ENCODE results near the gene PLET1. TPM values are rescaled to one million over a fixed set of nuclear protein-coding genes. Genes with fewer than 3 reads are reported as not detected.

The PLET1 gene
- total and polyA plus RNA-seq, 2 of the 8 experiments (the other 6 are each of a cell fraction or from before 2014, with no cell fraction given), result not detected

DNA sequence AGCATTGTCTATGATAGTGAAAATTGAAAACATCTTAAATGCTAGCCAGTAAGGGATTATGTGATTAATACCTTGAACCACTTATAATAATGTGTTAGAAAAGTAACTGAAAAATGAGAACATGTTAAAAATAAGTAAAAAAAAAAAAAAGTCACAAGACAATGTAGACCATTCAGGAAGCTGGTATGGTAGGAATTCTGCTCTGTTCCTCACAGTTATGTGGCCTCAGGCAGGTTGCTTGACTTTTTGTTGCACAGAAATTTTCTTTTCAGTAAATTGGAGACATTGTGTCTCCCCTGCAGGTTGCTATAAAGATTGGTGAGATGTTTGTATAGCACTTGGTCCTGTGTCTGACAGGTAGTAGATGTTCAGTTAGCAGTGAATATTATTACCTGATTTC is 17.3 kb upstream of the PLET1 start:
- H3K4me3 ChIP-seq (ENCODE audit: extremely low read depth in 1 of 4, insufficient read depth in 2 of 4, low read depth in 3 of 4, low read length in 4 of 4), result no peak overlapping the region
- H3K27ac ChIP-seq (ENCODE audit: low read depth, low read length), result no peak overlapping the region
- H2BK5ac ChIP-seq (ENCODE audit: low read depth, low read length), result no peak overlapping the region
- H3K27me3 ChIP-seq (replicated peaks in 1 of 4; ENCODE audit: control insufficient read depth in 3 of 4, extremely low read depth in 1 of 4, insufficient read depth in 3 of 4, low read length in 3 of 4), result peaks cover 0 to 4% (median 2%) of the 10 kb centered on the region in 4 experiments; a peak in 2 of 7 replicates
- H3K23me2 ChIP-seq (ENCODE audit: low read depth, low read length), result peaks cover 2% of the 10 kb centered on the region; the same call in 1 of the 2 replicates
- no peak overlapping the region for H2BK120ac ChIP-seq (replicated peaks; ENCODE audit: low read depth, low read length)
- no peaks in the 10 kb centered on the region for H3K9me3 ChIP-seq (ENCODE audit: insufficient read depth in 2 of 2, low read depth in 1 of 2, low read length in 1 of 2)
- H3K56ac ChIP-seq (replicated peaks; ENCODE audit: insufficient read length, low read depth, low read length), result no peak overlapping the region
- no peak overlapping the region for H2BK12ac ChIP-seq (ENCODE audit: low read depth, low read length)
- CTCF ChIA-PET (ENCODE audit: partially characterized antibody), result interaction anchor here (1.6 to 14.7 kb wide), 2 partner anchors 57 to 62 kb away, joined by 3 to 257 read pairs; no protein-coding TSS in a partner anchor
- POLR2A ChIA-PET (ENCODE audit: partially characterized antibody), result no interaction called here
- no peak overlapping the region for H2BK15ac ChIP-seq (ENCODE audit: low read length)
- H3K36me3 ChIP-seq (ENCODE audit: control insufficient read depth in 2 of 4, insufficient read depth in 4 of 4, low read length in 3 of 4), result no peaks in the 10 kb centered on the region
- no peak overlapping the region for H4K5ac ChIP-seq (ENCODE audit: insufficient read length, low read depth, low read length)
- no peak overlapping the region for H2BK20ac ChIP-seq (ENCODE audit: low read length)
- peaks cover 0 to 4% (median 1%) of the 10 kb centered on the region in 4 experiments; a peak in 4 of 7 replicates for H3K4me1 ChIP-seq (replicated peaks in 1 of 4; ENCODE audit: control insufficient read depth in 3 of 4, insufficient read depth in 4 of 4, low read length in 3 of 4)
- H3K79me2 ChIP-seq (ENCODE audit: control insufficient read depth in 1 of 2, insufficient read depth in 2 of 2, low read length in 2 of 2), result no peaks in the 10 kb centered on the region
- H2AK5ac ChIP-seq (ENCODE audit: low read depth, low read length), result no peak overlapping the region
- no peak overlapping the region for H4K8ac ChIP-seq (ENCODE audit: extremely low read depth, insufficient read depth, low read length)
- no peaks in the 10 kb centered on the region for H4K20me1 ChIP-seq (replicated peaks in 1 of 2; ENCODE audit: control insufficient read depth in 1 of 2, insufficient read depth in 2 of 2, low read length in 2 of 2)
- H3K18ac ChIP-seq (ENCODE audit: extremely low read depth, low read length), result no peak overlapping the region
- no peak overlapping the region for H2AFZ ChIP-seq (ENCODE audit: low read length)
- TF ChIP-seq TAF1 (IDR thresholded peaks at IDR 0.05; ENCODE audit: low read depth, low read length) (no peak), EP300 (IDR thresholded peaks at IDR 0.05; ENCODE audit: borderline replicate concordance in 1 of 2, low read depth in 2 of 2, low read length in 2 of 2) (no peak), YY1 (IDR thresholded peaks at IDR 0.05; ENCODE audit: low read depth, low read length) (no peak), TBP (IDR thresholded peaks at IDR 0.05; ENCODE audit: low read depth, low read length) (no peak), NANOG (IDR thresholded peaks at IDR 0.05; ENCODE audit: insufficient read depth, low read depth, low read length, poor library complexity, severe bottlenecking) (no peak)
- TF ChIP-seq, protein P1, sequence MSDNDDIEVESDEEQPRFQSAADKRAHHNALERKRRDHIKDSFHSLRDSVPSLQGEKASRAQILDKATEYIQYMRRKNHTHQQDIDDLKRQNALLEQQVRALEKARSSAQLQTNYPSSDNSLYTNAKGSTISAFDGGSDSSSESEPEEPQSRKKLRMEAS (IDR thresholded peaks at IDR 0.05), result no peak
- H3K9ac ChIP-seq (replicated peaks in 1 of 4; ENCODE audit: extremely low read depth in 1 of 4, low read depth in 3 of 4, low read length in 3 of 4), result no peak overlapping the region
- DNase-seq (ENCODE audit: low read depth in 1 of 2, low spot score in 2 of 2) (no peak), FAIRE-seq (no peak)
- no peaks in the 10 kb centered on the region for H3K79me1 ChIP-seq (ENCODE audit: low read depth, low read length)
- no peak overlapping the region for H3K23ac ChIP-seq (ENCODE audit: insufficient read length)
- no peak overlapping the region for H3K14ac ChIP-seq (ENCODE audit: insufficient read length)
- H3K4ac ChIP-seq (replicated peaks; ENCODE audit: insufficient read length, low read depth, low read length), result no peak overlapping the region
- H3K4me2 ChIP-seq (ENCODE audit: insufficient read depth in 1 of 2, low read depth in 2 of 2, low read length in 2 of 2), result no peak overlapping the region
- H4K91ac ChIP-seq (replicated peaks; ENCODE audit: insufficient read length, low read length), result no peak overlapping the region
